Measurements from ENCODE around the gene ZNF234. TPM values are rescaled to one million over a fixed set of nuclear protein-coding genes. Genes with fewer than 3 reads are reported as not detected.
A peak's percentile ranks its signal among the peaks of the same experiment; 100 is the strongest.

Gene ZNF234
- total RNA-seq, 1 donor from 2014 or later, result 19.3 TPM

DNA sequence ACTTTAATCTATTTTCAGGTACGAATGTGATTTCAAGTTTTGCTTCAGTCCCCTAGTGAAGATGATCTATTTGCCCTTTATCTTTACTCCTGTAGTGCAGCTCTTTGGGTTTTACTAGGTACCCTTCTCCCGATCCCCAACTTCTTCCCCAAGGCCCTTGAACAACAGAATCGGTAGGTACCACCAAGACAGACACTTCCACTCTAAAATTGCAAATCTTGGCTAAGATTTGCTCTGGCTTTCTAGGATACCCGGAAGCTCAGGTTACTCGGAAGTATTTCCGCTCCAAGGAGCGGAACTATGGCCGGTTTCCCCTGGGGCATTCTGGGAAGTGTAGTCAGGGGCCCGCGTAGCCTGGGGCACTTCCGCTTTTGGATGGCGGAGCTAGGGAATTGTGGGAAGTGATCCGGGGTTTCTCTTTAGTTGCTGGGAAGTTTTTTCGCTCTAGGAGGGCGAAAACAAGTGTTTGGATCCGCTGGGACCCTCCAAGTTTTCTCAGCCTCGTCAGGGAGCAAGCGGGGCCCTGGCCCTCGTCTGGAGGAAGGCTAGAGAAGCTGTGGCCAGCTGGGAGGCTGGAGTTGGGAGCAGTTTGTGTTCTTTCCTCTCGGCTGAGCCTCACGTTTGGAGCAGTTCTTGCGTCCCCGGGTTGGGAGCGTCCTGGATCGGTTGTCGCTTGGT is 65.9 kb downstream of the ZNF234 start:
- peak; percentile 67 to 85 for DNase-seq (ENCODE audit: low spot score in 2 of 2, unreplicated experiment in 2 of 2)
- no peak for TF ChIP-seq CTCF (IDR thresholded peaks at IDR 0.05; ENCODE audit: unreplicated experiment)
- peaks cover 14% of the 10 kb centered on the region for H3K27me3 Mint-ChIP-seq (ENCODE audit: low read depth)
- H3K4me3 Mint-ChIP-seq, result peak overlapping the region; percentile 91
- H3K27ac Mint-ChIP-seq, result peak overlapping the region; percentile 96
- peaks cover 5% of the 10 kb centered on the region for H3K36me3 Mint-ChIP-seq
- H3K4me1 Mint-ChIP-seq, result peaks cover 6% of the 10 kb centered on the region
- H3K9me3 Mint-ChIP-seq, result peaks cover 21% of the 10 kb centered on the region

Other genes starting within 250 kb of the ZNF234 start
- gene ZNF45, start 206.3 kb upstream of the ZNF234 start, total RNA-seq, result 20.8 to 21.8 TPM (median 21.1 TPM) in 3 replicates
- gene ZNF221, start 190.3 kb upstream of the ZNF234 start, total RNA-seq, result 11.2 to 13.5 TPM (median 13.0 TPM) in 3 replicates
- gene ZNF155, start 157.4 kb upstream of the ZNF234 start, total RNA-seq, result 13.4 to 14.2 TPM (median 14.1 TPM) in 3 replicates
- 4.0 to 4.5 TPM (median 4.5 TPM) in 3 replicates for gene ZNF230, start 138.6 kb upstream of the ZNF234 start, total RNA-seq
- 7.6 to 8.1 TPM (median 7.8 TPM) in 3 replicates for gene ZNF222, start 116.2 kb upstream of the ZNF234 start, total RNA-seq
- 9.2 to 10.3 TPM (median 9.9 TPM) in 3 replicates for gene ZNF223, start 89.5 kb upstream of the ZNF234 start, total RNA-seq
- gene ZNF284, start 69.4 kb upstream of the ZNF234 start, total RNA-seq, result 5.0 to 5.6 TPM (median 5.3 TPM) in 3 replicates
- 39.1 to 42.0 TPM (median 42.0 TPM) in 3 replicates for gene ZNF224, start 47.2 kb upstream of the ZNF234 start, total RNA-seq
- gene ZNF225, start 28.2 kb upstream of the ZNF234 start, total RNA-seq, result 7.2 to 7.9 TPM (median 7.4 TPM) in 3 replicates
- gene ZNF226, start 23.5 kb downstream of the ZNF234 start, total RNA-seq, result 36.2 to 38.2 TPM (median 38.2 TPM) in 3 replicates
- 29.9 to 31.8 TPM (median 29.9 TPM) in 3 replicates for gene ZNF227, start 71.0 kb downstream of the ZNF234 start, total RNA-seq
- gene ZNF233, start 118.3 kb downstream of the ZNF234 start, total RNA-seq, result 2.6 to 3.9 TPM (median 3.1 TPM) in 3 replicates
- 12.5 to 14.0 TPM (median 13.2 TPM) in 3 replicates for gene ZNF235, start 163.5 kb downstream of the ZNF234 start, total RNA-seq
- 13.0 to 13.6 TPM (median 13.0 TPM) in 3 replicates for gene ZNF112, start 215.1 kb downstream of the ZNF234 start, total RNA-seq

All from mesothelial cell of epicardium (in vitro differentiated cells).